OCI-LY7 (cell line): ENCODE measurements around the gene ANKK1. TPM values are rescaled to one million over a fixed set of nuclear protein-coding genes. Genes with fewer than 3 reads are reported as not detected.

Source experiments
- BruUV-seq: library from RNA; stranded (reverse); fragments of 400-500 nt; replicated peaks from 2 replicates; lab custom pipeline; 2021; lab: Mats Ljungman, UMichigan
- CTCF ChIA-PET: fragments of 300-600 bp; sonication (Branson Sonifier 250); formaldehyde crosslinking; loops from one replicate; lab custom pipeline; 2022; ENCODE audit warnings: antibody characterized with exemption; ENCODE audit not compliant: unreplicated experiment; lab: Charles Lee
- POLR2A ChIA-PET: fragments of 300-600 bp; sonication (Branson Sonifier 250); formaldehyde crosslinking; loops from one replicate; lab custom pipeline; 2022; ENCODE audit warnings: antibody characterized with exemption; lab: Charles Lee
- DNase-seq: peaks from one replicate; pipeline ENCODE4 v3.0.0-alpha.2; 2015; ENCODE audit warnings: low spot score
- H2AFZ ChIP-seq: fragments of 200-600 bp; sonication (generic), shearing (Covaris generic); 2 replicates; pipeline ENCODE4 v1.6.1; 2014; ENCODE audit warnings: mild to moderate bottlenecking, antibody characterized with exemption, low read length, moderate library complexity
- H3K27ac ChIP-seq: fragments of 200-600 bp; sonication (generic); 2 replicates; pipeline ENCODE4 v1.5.1; 2014; ENCODE audit warnings: mixed run types, low read depth, mild to moderate bottlenecking, moderate library complexity, low read length, inconsistent platforms; ENCODE audit not compliant: poor library complexity, severe bottlenecking
- H3K36me3 ChIP-seq: fragments of 200-600 bp; sonication (generic); 2 replicates; pipeline ENCODE4 v1.6.1; 2014; ENCODE audit warnings: mild to moderate bottlenecking, antibody characterized with exemption, low read length, moderate library complexity, mixed read lengths; ENCODE audit not compliant: insufficient read depth
- H3K4me1 ChIP-seq: fragments of 200-600 bp; sonication (generic); 2 replicates; pipeline ENCODE4 v1.5.1; 2014; ENCODE audit warnings: mild to moderate bottlenecking, low read length; ENCODE audit not compliant: insufficient read depth, poor library complexity, severe bottlenecking
- H3K4me2 ChIP-seq: fragments of 200-600 bp; sonication (generic); 2 replicates; pipeline ENCODE4 v1.6.1; 2014; ENCODE audit warnings: mild to moderate bottlenecking, low read length
- H3K4me3 ChIP-seq: fragments of 200-600 bp; sonication (generic); 2 replicates; pipeline ENCODE4 v1.5.1; 2014; ENCODE audit warnings: mild to moderate bottlenecking, low read depth, low read length; ENCODE audit not compliant: poor library complexity, severe bottlenecking
- H3K79me2 ChIP-seq: fragments of 200-600 bp; sonication (generic); 2 replicates; pipeline ENCODE4 v1.6.1; 2016; ENCODE audit warnings: low read depth, mild to moderate bottlenecking, low read length, moderate library complexity, mixed read lengths; ENCODE audit not compliant: insufficient read depth
- H3K9me2 ChIP-seq: fragments of 200-600 bp; sonication (generic); 2 replicates; pipeline ENCODE4 v1.6.1; 2016; ENCODE audit warnings: mild to moderate bottlenecking, low read length, mixed read lengths; ENCODE audit not compliant: insufficient read depth
- H3K9me3 ChIP-seq: fragments of 200-600 bp; sonication (generic); 2 replicates; pipeline ENCODE4 v1.6.1; 2014; ENCODE audit warnings: mild to moderate bottlenecking, mixed run types, low read length, mixed read lengths
- H4K20me1 ChIP-seq: fragments of 200-600 bp; sonication (generic); 2 replicates; pipeline ENCODE4 v1.6.1; 2014; ENCODE audit warnings: mild to moderate bottlenecking, antibody characterized with exemption, low read length, moderate library complexity, mixed read lengths; ENCODE audit not compliant: insufficient read depth
- CTCF ChIP-seq: fragments of 200-600 bp; sonication (generic); conservative IDR thresholded peaks from 2 replicates; pipeline ENCODE4 v1.5.1; 2014; ENCODE audit warnings: mild to moderate bottlenecking, antibody characterized with exemption, low read length, moderate library complexity, mixed read lengths
- EZH2phosphoT487 ChIP-seq: fragments of 200-600 bp; sonication (generic); IDR thresholded peaks from 2 replicates; pipeline ENCODE4 v1.6.1; 2018; ENCODE audit warnings: low read depth, borderline replicate concordance, mild to moderate bottlenecking, mixed run types, antibody characterized with exemption, low read length, moderate library complexity, mixed read lengths
- intact Hi-C: fragments of 100-400 bp; cut with micrococcal nuclease; formaldehyde crosslinking; loops from one replicate; pipeline ENCODE4 v1.10.0; 2022; ENCODE audit not compliant: unreplicated experiment
- total RNA-seq, 2 experiments: library from RNA; depleted of rRNA in 1 of 2; stranded (reverse); fragments of >200 nt in 1 of 2; shearing (Covaris generic) in 1 of 2; gene quantifications; 2 replicates each; pipeline ENCODE4 v1.2.3, GENCODE V29; 2014 to 2022

The ANKK1 gene
- total RNA-seq, 2 experiments from 2014 or later: not detected

GRCh38 chr11:113412675-113413074 is 25.1 kb downstream of the ANKK1 start:
- ChIA-PET POLR2A (no interaction called here), CTCF (no interaction called here)
- Histone ChIP-seq H2AFZ (no peak overlapping the region), H3K27ac (no peak overlapping the region), H3K79me2 (no peaks in the 10 kb centered on the region), H3K4me1 (no peaks in the 10 kb centered on the region), H3K4me2 (no peak overlapping the region), H3K9me2 (no peaks in the 10 kb centered on the region), H3K4me3 (no peak overlapping the region), H3K9me3 (no peaks in the 10 kb centered on the region), H3K36me3 (no peaks in the 10 kb centered on the region), H4K20me1 (no peaks in the 10 kb centered on the region)
- no TSS peak for BruUV-seq
- DNase-seq: no peak
- intact Hi-C loops: no loop called here
- no peak for TF ChIP-seq CTCF
- TF ChIP-seq EZH2phosphoT487: no peak

GRCh38 chr11:113415343-113415742 is 27.8 kb downstream of the ANKK1 start:
- no peaks in the 10 kb centered on the region for H3K79me2 ChIP-seq
- no peak overlapping the region for H3K4me2 ChIP-seq
- no peak overlapping the region for H2AFZ ChIP-seq
- H3K27ac ChIP-seq: no peak overlapping the region
- intact Hi-C loops: no loop called here
- no peaks in the 10 kb centered on the region for H3K9me3 ChIP-seq
- POLR2A ChIA-PET: no interaction called here
- H4K20me1 ChIP-seq: no peaks in the 10 kb centered on the region
- no peak for TF ChIP-seq EZH2phosphoT487
- TF ChIP-seq CTCF: no peak
- no peaks in the 10 kb centered on the region for H3K9me2 ChIP-seq
- H3K36me3 ChIP-seq: no peaks in the 10 kb centered on the region
- no peaks in the 10 kb centered on the region for H3K4me1 ChIP-seq
- no peak overlapping the region for H3K4me3 ChIP-seq
- CTCF ChIA-PET: no interaction called here
- DNase-seq: no peak
- no TSS peak for BruUV-seq

GRCh38 chr11:113417428-113417827 is 29.8 kb downstream of the ANKK1 start:
- Histone ChIP-seq H3K9me3 (no peaks in the 10 kb centered on the region), H3K27ac (no peak overlapping the region), H3K4me2 (no peak overlapping the region), H3K36me3 (no peaks in the 10 kb centered on the region), H3K79me2 (no peaks in the 10 kb centered on the region), H3K4me1 (no peaks in the 10 kb centered on the region), H2AFZ (no peak overlapping the region), H3K9me2 (no peaks in the 10 kb centered on the region), H4K20me1 (no peaks in the 10 kb centered on the region), H3K4me3 (no peak overlapping the region)
- ChIA-PET POLR2A (interaction anchor here (1.2 kb wide), 1 partner anchor 13 kb away, joined by 3 read pairs; no protein-coding TSS in a partner anchor), CTCF (no interaction called here)
- no peak for DNase-seq
- intact Hi-C loops: no loop called here
- BruUV-seq: no TSS peak
- TF ChIP-seq CTCF (no peak), EZH2phosphoT487 (no peak)
